ENCODE measurements around the gene STK32C.

GRCh38 chr10:132225849-132226205 is 81.9 kb downstream of the STK32C start:
- TF ChIP-seq EZH2 (IDR thresholded peaks at IDR 0.05) (no peak), POLR2AphosphoS5 (IDR thresholded peaks at IDR 0.05; ENCODE audit: borderline replicate concordance, low read depth, low read length) (no peak)

All from SK-N-MC (cell line).